ENCODE data around the gene DRAM2. TPM values are rescaled to one million over a fixed set of nuclear protein-coding genes. Genes with fewer than 3 reads are reported as not detected.

Gene DRAM2
- total and polyA plus RNA-seq, 10 of the 15 experiments (the other 5 are each of a cell fraction or from before 2014, with no cell fraction given) = 39.1 to 229 (median 79.4) TPM

DNA sequence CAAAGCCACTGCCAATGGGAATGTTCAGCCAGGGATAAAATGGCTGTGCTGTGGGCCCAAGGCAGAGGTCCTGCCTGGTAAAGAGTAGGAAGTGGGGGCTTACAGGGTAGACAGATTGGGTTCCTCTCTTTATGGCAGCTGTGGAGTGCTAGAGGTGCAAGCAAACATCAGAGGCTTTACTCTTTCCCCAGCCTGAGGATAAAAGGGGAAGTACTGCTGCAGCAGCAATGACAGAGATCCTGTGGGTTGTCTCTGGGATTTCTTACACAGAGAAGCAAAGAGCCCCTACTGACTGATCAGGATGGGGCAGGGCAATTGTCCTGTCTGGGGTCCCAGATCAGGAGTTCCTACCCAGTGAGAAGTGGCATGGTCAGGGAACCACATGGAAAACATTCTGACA lies 54.2 kb downstream of the DRAM2 start:
- ChIA-PET CTCF (interaction anchor here (2.9 kb wide), 1 partner anchor 21 kb away, joined by 10 read pairs; no protein-coding TSS in a partner anchor), RAD21 (ENCODE audit: unreplicated experiment) (no interaction called here), SMC1A (ENCODE audit: uncharacterized antibody, unreplicated experiment) (no interaction called here), POLR2A (no interaction called here)
- FAIRE-seq (no peak), ATAC-seq (no peak), DNase-seq (ENCODE audit: low read depth, low spot score) (no peak)
- H3K27ac ChIP-seq (ENCODE audit: control insufficient read depth, insufficient read depth) = no peak overlapping the region
- intact Hi-C loops (cut with micrococcal nuclease; ENCODE audit: unreplicated experiment) (no loop called here), in situ Hi-C loops (cut with MboI) (no loop called here)
- no peaks in the 10 kb centered on the region for H3K79me2 ChIP-seq (ENCODE audit: control insufficient read depth, insufficient read depth, low read length)
- no peak overlapping the region for H2AFZ ChIP-seq (ENCODE audit: control insufficient read depth, low read depth, low read length)
- H3K9me3 ChIP-seq (replicated peaks; ENCODE audit: control insufficient read depth, insufficient read depth, low read length) = peaks cover 9% of the 10 kb centered on the region; the same call in 2 of the 3 replicates
- H3K36me3 ChIP-seq (ENCODE audit: control insufficient read depth in 2 of 2, insufficient read depth in 2 of 2, low read length in 1 of 2) = no peaks in the 10 kb centered on the region
- no peaks in the 10 kb centered on the region for H3K27me3 ChIP-seq (replicated peaks in 1 of 2; ENCODE audit: control insufficient read depth in 2 of 2, insufficient read depth in 2 of 2, low read length in 1 of 2)
- no TSS peak for BruUV-seq (replicated peaks)
- H3K9ac ChIP-seq (ENCODE audit: control insufficient read depth, insufficient read depth, low read length) = no peak overlapping the region
- H4K20me1 ChIP-seq (ENCODE audit: control insufficient read depth, insufficient read depth) = no peaks in the 10 kb centered on the region
- TF ChIP-seq, protein P1, sequence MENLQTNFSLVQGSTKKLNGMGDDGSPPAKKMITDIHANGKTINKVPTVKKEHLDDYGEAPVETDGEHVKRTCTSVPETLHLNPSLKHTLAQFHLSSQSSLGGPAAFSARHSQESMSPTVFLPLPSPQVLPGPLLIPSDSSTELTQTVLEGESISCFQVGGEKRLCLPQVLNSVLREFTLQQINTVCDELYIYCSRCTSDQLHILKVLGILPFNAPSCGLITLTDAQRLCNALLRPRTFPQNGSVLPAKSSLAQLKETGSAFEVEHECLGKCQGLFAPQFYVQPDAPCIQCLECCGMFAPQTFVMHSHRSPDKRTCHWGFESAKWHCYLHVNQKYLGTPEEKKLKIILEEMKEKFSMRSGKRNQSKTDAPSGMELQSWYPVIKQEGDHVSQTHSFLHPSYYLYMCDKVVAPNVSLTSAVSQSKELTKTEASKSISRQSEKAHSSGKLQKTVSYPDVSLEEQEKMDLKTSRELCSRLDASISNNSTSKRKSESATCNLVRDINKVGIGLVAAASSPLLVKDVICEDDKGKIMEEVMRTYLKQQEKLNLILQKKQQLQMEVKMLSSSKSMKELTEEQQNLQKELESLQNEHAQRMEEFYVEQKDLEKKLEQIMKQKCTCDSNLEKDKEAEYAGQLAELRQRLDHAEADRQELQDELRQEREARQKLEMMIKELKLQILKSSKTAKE (IDR thresholded peaks at IDR 0.05; ENCODE audit: low read depth, poor library complexity, severe bottlenecking) = no peak
- TF ChIP-seq PRDM15 (CRISPR knock-in tag; IDR thresholded peaks at IDR 0.05) (no peak), NFYA (IDR thresholded peaks at IDR 0.05; ENCODE audit: borderline replicate concordance, low read depth, low read length) (no peak), BRCA1 (IDR thresholded peaks at IDR 0.05; ENCODE audit: low read depth, low read length) (no peak), LARP7 (IDR thresholded peaks at IDR 0.05) (no peak), HDAC2 (IDR thresholded peaks at IDR 0.05) (no peak), MTA2 (IDR thresholded peaks at IDR 0.05; ENCODE audit: low read depth) (no peak), CBFB (IDR thresholded peaks at IDR 0.05; ENCODE audit: low read depth) (no peak), YY1 (IDR thresholded peaks at IDR 0.05; ENCODE audit: low read depth, low read length) (no peak), SIX5 (IDR thresholded peaks at IDR 0.05; ENCODE audit: low read depth, low read length, severe bottlenecking) (no peak), TBL1XR1 (IDR thresholded peaks at IDR 0.05; ENCODE audit: low read depth, low read length) (no peak)
- TF ChIP-seq, protein P2, sequence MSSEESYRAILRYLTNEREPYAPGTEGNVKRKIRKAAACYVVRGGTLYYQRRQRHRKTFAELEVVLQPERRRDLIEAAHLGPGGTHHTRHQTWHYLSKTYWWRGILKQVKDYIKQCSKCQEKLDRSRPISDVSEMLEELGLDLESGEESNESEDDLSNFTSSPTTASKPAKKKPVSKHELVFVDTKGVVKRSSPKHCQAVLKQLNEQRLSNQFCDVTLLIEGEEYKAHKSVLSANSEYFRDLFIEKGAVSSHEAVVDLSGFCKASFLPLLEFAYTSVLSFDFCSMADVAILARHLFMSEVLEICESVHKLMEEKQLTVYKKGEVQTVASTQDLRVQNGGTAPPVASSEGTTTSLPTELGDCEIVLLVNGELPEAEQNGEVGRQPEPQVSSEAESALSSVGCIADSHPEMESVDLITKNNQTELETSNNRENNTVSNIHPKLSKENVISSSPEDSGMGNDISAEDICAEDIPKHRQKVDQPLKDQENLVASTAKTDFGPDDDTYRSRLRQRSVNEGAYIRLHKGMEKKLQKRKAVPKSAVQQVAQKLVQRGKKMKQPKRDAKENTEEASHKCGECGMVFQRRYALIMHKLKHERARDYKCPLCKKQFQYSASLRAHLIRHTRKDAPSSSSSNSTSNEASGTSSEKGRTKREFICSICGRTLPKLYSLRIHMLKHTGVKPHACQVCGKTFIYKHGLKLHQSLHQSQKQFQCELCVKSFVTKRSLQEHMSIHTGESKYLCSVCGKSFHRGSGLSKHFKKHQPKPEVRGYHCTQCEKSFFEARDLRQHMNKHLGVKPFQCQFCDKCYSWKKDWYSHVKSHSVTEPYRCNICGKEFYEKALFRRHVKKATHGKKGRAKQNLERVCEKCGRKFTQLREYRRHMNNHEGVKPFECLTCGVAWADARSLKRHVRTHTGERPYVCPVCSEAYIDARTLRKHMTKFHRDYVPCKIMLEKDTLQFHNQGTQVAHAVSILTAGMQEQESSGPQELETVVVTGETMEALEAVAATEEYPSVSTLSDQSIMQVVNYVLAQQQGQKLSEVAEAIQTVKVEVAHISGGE (CRISPR knock-in tag; IDR thresholded peaks at IDR 0.05) = no peak
- TF ChIP-seq, protein P3, sequence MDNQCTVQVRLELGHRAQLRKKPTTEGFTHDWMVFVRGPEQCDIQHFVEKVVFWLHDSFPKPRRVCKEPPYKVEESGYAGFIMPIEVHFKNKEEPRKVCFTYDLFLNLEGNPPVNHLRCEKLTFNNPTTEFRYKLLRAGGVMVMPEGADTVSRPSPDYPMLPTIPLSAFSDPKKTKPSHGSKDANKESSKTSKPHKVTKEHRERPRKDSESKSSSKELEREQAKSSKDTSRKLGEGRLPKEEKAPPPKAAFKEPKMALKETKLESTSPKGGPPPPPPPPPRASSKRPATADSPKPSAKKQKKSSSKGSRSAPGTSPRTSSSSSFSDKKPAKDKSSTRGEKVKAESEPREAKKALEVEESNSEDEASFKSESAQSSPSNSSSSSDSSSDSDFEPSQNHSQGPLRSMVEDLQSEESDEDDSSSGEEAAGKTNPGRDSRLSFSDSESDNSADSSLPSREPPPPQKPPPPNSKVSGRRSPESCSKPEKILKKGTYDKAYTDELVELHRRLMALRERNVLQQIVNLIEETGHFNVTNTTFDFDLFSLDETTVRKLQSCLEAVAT (IDR thresholded peaks at IDR 0.05) = no peak
- TF ChIP-seq, protein P4, sequence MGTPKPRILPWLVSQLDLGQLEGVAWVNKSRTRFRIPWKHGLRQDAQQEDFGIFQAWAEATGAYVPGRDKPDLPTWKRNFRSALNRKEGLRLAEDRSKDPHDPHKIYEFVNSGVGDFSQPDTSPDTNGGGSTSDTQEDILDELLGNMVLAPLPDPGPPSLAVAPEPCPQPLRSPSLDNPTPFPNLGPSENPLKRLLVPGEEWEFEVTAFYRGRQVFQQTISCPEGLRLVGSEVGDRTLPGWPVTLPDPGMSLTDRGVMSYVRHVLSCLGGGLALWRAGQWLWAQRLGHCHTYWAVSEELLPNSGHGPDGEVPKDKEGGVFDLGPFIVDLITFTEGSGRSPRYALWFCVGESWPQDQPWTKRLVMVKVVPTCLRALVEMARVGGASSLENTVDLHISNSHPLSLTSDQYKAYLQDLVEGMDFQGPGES (IDR thresholded peaks at IDR 0.05) = no peak
- no peaks in the 10 kb centered on the region for H3K4me1 ChIP-seq (ENCODE audit: control insufficient read depth, insufficient read depth, low read length)
- H3K4me2 ChIP-seq (ENCODE audit: control insufficient read depth, insufficient read depth) = no peak overlapping the region
- no peak overlapping the region for H3K4me3 ChIP-seq
